HG03342 (cell line): ENCODE data around the gene PTPRG.
"Not testable (repeated sequence)": the region's sequence is repeated elsewhere in the genome, so short reads cannot be mapped to it uniquely, and the experiment has no call there.

ENCODE experiments used
- ATAC-seq: cut with Tn5 transposase; IDR thresholded peaks from one replicate; pipeline ENCODE4 v1.9.1; 2021; ENCODE audit warnings: mild to moderate bottlenecking, moderate library complexity; ENCODE audit not compliant: unreplicated experiment

Gene PTPRG

GRCh38 chr3:61681636-61682035 lies 120.3 kb downstream of the PTPRG start:
- ATAC-seq, result no peak

- no peak for ATAC-seq
Measured at GRCh38 chr3:61682671-61683548, 121.5 kb downstream of the PTPRG start.

GRCh38 chr3:61683549-61684236 lies 122.3 kb downstream of the PTPRG start:
- ATAC-seq, result no peak

GRCh38 chr3:61684386-61684785 lies 123.0 kb downstream of the PTPRG start:
- ATAC-seq, result no peak

- no peak for ATAC-seq
Measured at GRCh38 chr3:61685755-61686154, 124.4 kb downstream of the PTPRG start.

- ATAC-seq, result no peak
Measured at GRCh38 chr3:61686228-61686648, 124.9 kb downstream of the PTPRG start.

- no peak for ATAC-seq
Measured at GRCh38 chr3:61687206-61687605, 125.8 kb downstream of the PTPRG start.

GRCh38 chr3:61687663-61688306 lies 126.4 kb downstream of the PTPRG start:
- ATAC-seq, result no peak

- ATAC-seq, result no peak
Measured at GRCh38 chr3:61688307-61688984, 127.1 kb downstream of the PTPRG start.

GRCh38 chr3:61690016-61690415 lies 128.6 kb downstream of the PTPRG start:
- no peak for ATAC-seq

- no peak for ATAC-seq
Measured at GRCh38 chr3:61691466-61691865, 130.1 kb downstream of the PTPRG start.

- ATAC-seq, result no peak
Measured at GRCh38 chr3:61697301-61697700, 135.9 kb downstream of the PTPRG start.

- not testable (repeated sequence) for ATAC-seq
Measured at GRCh38 chr3:61698278-61699072, 137.1 kb downstream of the PTPRG start.

- no peak for ATAC-seq
Measured at GRCh38 chr3:61699622-61700021, 138.3 kb downstream of the PTPRG start.

- no peak for ATAC-seq
Measured at GRCh38 chr3:61701011-61701410, 139.6 kb downstream of the PTPRG start.

- ATAC-seq, result no peak
Measured at GRCh38 chr3:61702453-61702852, 141.1 kb downstream of the PTPRG start.

- no peak for ATAC-seq
Measured at GRCh38 chr3:61704807-61705206, 143.4 kb downstream of the PTPRG start.

GRCh38 chr3:61707492-61707891 lies 146.1 kb downstream of the PTPRG start:
- ATAC-seq, result no peak

- not testable (repeated sequence) for ATAC-seq
Measured at GRCh38 chr3:61710920-61711319, 149.5 kb downstream of the PTPRG start.

- no peak for ATAC-seq
Measured at GRCh38 chr3:61714225-61714624, 152.9 kb downstream of the PTPRG start.
